Measurements from ENCODE around the gene COA1.

The COA1 gene

GRCh38 chr7:43701929-43702328 is 27.4 kb downstream of the COA1 start:
- H3K27ac Mint-ChIP-seq (ENCODE audit: low read depth), result no peak overlapping the region
- peaks cover 39% of the 10 kb centered on the region for H3K4me1 Mint-ChIP-seq
- H3K9me3 Mint-ChIP-seq, result no peaks in the 10 kb centered on the region
- no peak overlapping the region for H3K4me3 Mint-ChIP-seq
- DNase-seq (ENCODE audit: low spot score in 2 of 2) (no peak), ATAC-seq (replicated peaks; ENCODE audit: extremely low read depth, poor library complexity, severe bottlenecking) (no peak)
- H3K36me3 Mint-ChIP-seq (ENCODE audit: insufficient read depth), result peaks cover 6% of the 10 kb centered on the region
- no peaks in the 10 kb centered on the region for H3K27me3 Mint-ChIP-seq

- ATAC-seq (replicated peaks; ENCODE audit: extremely low read depth, poor library complexity, severe bottlenecking) (no peak), DNase-seq (ENCODE audit: low spot score in 2 of 2) (no peak)
- Mint-ChIP-seq H3K27ac (ENCODE audit: low read depth) (no peak overlapping the region), H3K36me3 (ENCODE audit: insufficient read depth) (peaks cover 8% of the 10 kb centered on the region), H3K9me3 (no peaks in the 10 kb centered on the region), H3K4me3 (no peak overlapping the region), H3K4me1 (peaks cover 39% of the 10 kb centered on the region), H3K27me3 (no peaks in the 10 kb centered on the region)
These were observed 27.8 kb downstream of the COA1 start for GRCh38 chr7:43701500-43701854.

GRCh38 chr7:43700646-43701499 is 28.4 kb downstream of the COA1 start:
- Mint-ChIP-seq H3K4me3 (no peak overlapping the region), H3K9me3 (no peaks in the 10 kb centered on the region), H3K27me3 (no peaks in the 10 kb centered on the region), H3K36me3 (ENCODE audit: insufficient read depth) (peaks cover 8% of the 10 kb centered on the region), H3K4me1 (peaks cover 39% of the 10 kb centered on the region), H3K27ac (ENCODE audit: low read depth) (no peak overlapping the region)
- ATAC-seq (replicated peaks; ENCODE audit: extremely low read depth, poor library complexity, severe bottlenecking) (peak; percentile 50), DNase-seq (ENCODE audit: low spot score in 2 of 2) (no peak)

- Mint-ChIP-seq H3K27me3 (no peaks in the 10 kb centered on the region), H3K36me3 (ENCODE audit: insufficient read depth) (peaks cover 6% of the 10 kb centered on the region), H3K4me3 (peak overlapping the region; percentile 10), H3K4me1 (peaks cover 38% of the 10 kb centered on the region), H3K9me3 (no peaks in the 10 kb centered on the region), H3K27ac (ENCODE audit: low read depth) (no peak overlapping the region)
- no peak for DNase-seq (ENCODE audit: low spot score in 2 of 2)
- ATAC-seq (replicated peaks; ENCODE audit: extremely low read depth, poor library complexity, severe bottlenecking), result peak; percentile 79
These were observed 29.2 kb downstream of the COA1 start for GRCh38 chr7:43700059-43700501.

GRCh38 chr7:43698460-43699255 is 30.7 kb downstream of the COA1 start:
- Mint-ChIP-seq H3K4me3 (no peak overlapping the region), H3K27ac (ENCODE audit: low read depth) (no peak overlapping the region), H3K9me3 (no peaks in the 10 kb centered on the region), H3K36me3 (ENCODE audit: insufficient read depth) (peaks cover 4% of the 10 kb centered on the region), H3K27me3 (no peaks in the 10 kb centered on the region), H3K4me1 (peaks cover 28% of the 10 kb centered on the region)
- DNase-seq (ENCODE audit: low spot score in 2 of 2) (no peak), ATAC-seq (replicated peaks; ENCODE audit: extremely low read depth, poor library complexity, severe bottlenecking) (no peak)

- Mint-ChIP-seq H3K27ac (ENCODE audit: low read depth) (no peak overlapping the region), H3K9me3 (no peaks in the 10 kb centered on the region), H3K27me3 (no peaks in the 10 kb centered on the region), H3K4me1 (peaks cover 22% of the 10 kb centered on the region), H3K36me3 (ENCODE audit: insufficient read depth) (peaks cover 4% of the 10 kb centered on the region), H3K4me3 (no peak overlapping the region)
- DNase-seq (ENCODE audit: low spot score in 2 of 2) (no peak), ATAC-seq (replicated peaks; ENCODE audit: extremely low read depth, poor library complexity, severe bottlenecking) (no peak)
These were observed 31.6 kb downstream of the COA1 start for GRCh38 chr7:43697690-43698089.

- Mint-ChIP-seq H3K27ac (ENCODE audit: low read depth) (no peak overlapping the region), H3K27me3 (no peaks in the 10 kb centered on the region), H3K36me3 (ENCODE audit: insufficient read depth) (peaks cover 2% of the 10 kb centered on the region), H3K9me3 (no peaks in the 10 kb centered on the region), H3K4me3 (no peak overlapping the region), H3K4me1 (peaks cover 23% of the 10 kb centered on the region)
- DNase-seq (ENCODE audit: low spot score in 2 of 2), result no peak
- no peak for ATAC-seq (replicated peaks; ENCODE audit: extremely low read depth, poor library complexity, severe bottlenecking)
These were observed 34.0 kb downstream of the COA1 start for GRCh38 chr7:43695365-43695764.

- Mint-ChIP-seq H3K27ac (ENCODE audit: low read depth) (no peak overlapping the region), H3K4me3 (no peak overlapping the region), H3K36me3 (ENCODE audit: insufficient read depth) (peaks cover 2% of the 10 kb centered on the region), H3K27me3 (no peaks in the 10 kb centered on the region), H3K4me1 (peaks cover 23% of the 10 kb centered on the region), H3K9me3 (no peaks in the 10 kb centered on the region)
- DNase-seq (ENCODE audit: low spot score in 2 of 2) (no peak), ATAC-seq (replicated peaks; ENCODE audit: extremely low read depth, poor library complexity, severe bottlenecking) (no peak)
These were observed 34.9 kb downstream of the COA1 start for GRCh38 chr7:43694399-43694748.

- DNase-seq (ENCODE audit: low spot score in 2 of 2) (no peak), ATAC-seq (replicated peaks; ENCODE audit: extremely low read depth, poor library complexity, severe bottlenecking) (no peak)
- no peak overlapping the region for H3K4me3 Mint-ChIP-seq
- H3K9me3 Mint-ChIP-seq, result no peaks in the 10 kb centered on the region
- H3K36me3 Mint-ChIP-seq (ENCODE audit: insufficient read depth), result peaks cover 2% of the 10 kb centered on the region
- no peak overlapping the region for H3K27ac Mint-ChIP-seq (ENCODE audit: low read depth)
- H3K4me1 Mint-ChIP-seq, result peaks cover 23% of the 10 kb centered on the region
- H3K27me3 Mint-ChIP-seq, result no peaks in the 10 kb centered on the region
These were observed 35.5 kb downstream of the COA1 start for GRCh38 chr7:43693687-43694398.

GRCh38 chr7:43692582-43693373 is 36.5 kb downstream of the COA1 start:
- ATAC-seq (replicated peaks; ENCODE audit: extremely low read depth, poor library complexity, severe bottlenecking) (no peak), DNase-seq (ENCODE audit: low spot score in 2 of 2) (no peak)
- Mint-ChIP-seq H3K27me3 (no peaks in the 10 kb centered on the region), H3K27ac (ENCODE audit: low read depth) (no peak overlapping the region), H3K36me3 (ENCODE audit: insufficient read depth) (peaks cover 2% of the 10 kb centered on the region), H3K4me3 (no peak overlapping the region), H3K9me3 (no peaks in the 10 kb centered on the region), H3K4me1 (peaks cover 25% of the 10 kb centered on the region)

- Mint-ChIP-seq H3K36me3 (ENCODE audit: insufficient read depth) (no peaks in the 10 kb centered on the region), H3K9me3 (no peaks in the 10 kb centered on the region), H3K4me3 (no peak overlapping the region), H3K27ac (ENCODE audit: low read depth) (peak overlapping the region; percentile 91), H3K4me1 (peaks cover 28% of the 10 kb centered on the region), H3K27me3 (no peaks in the 10 kb centered on the region)
- no peak for ATAC-seq (replicated peaks; ENCODE audit: extremely low read depth, poor library complexity, severe bottlenecking)
- DNase-seq (ENCODE audit: low spot score in 2 of 2), result no peak
These were observed 37.7 kb downstream of the COA1 start for GRCh38 chr7:43691611-43692010.

GRCh38 chr7:43689115-43689514 is 40.2 kb downstream of the COA1 start:
- DNase-seq (ENCODE audit: low spot score in 2 of 2), result no peak
- Mint-ChIP-seq H3K36me3 (ENCODE audit: insufficient read depth) (peaks cover 1% of the 10 kb centered on the region), H3K27ac (ENCODE audit: low read depth) (peak overlapping the region; percentile 65), H3K27me3 (no peaks in the 10 kb centered on the region), H3K4me3 (no peak overlapping the region), H3K9me3 (no peaks in the 10 kb centered on the region), H3K4me1 (peaks cover 41% of the 10 kb centered on the region)
- ATAC-seq (replicated peaks; ENCODE audit: extremely low read depth, poor library complexity, severe bottlenecking), result no peak

All from central memory CD8-positive, alpha-beta T cell (primary cell).